ENCODE measurements around the gene ENPP1. TPM values are rescaled to one million over a fixed set of nuclear protein-coding genes. Genes with fewer than 3 reads are reported as not detected.

ENPP1 gene
- polyA plus RNA-seq, 1 of the 3 experiments (the other 2 are of a cell fraction), result not detected

GRCh38 chr6:131779304-131779703, 28.5 kb upstream of the ENPP1 start:
- no peak overlapping the region for H3K27ac ChIP-seq (ENCODE audit: low read depth in 2 of 2, low read length in 1 of 2)
- no peaks in the 10 kb centered on the region for H3K36me3 ChIP-seq (replicated peaks in 1 of 2; ENCODE audit: control insufficient read depth in 1 of 2, insufficient read depth in 2 of 2, low read length in 1 of 2)
- DNase-seq, result no peak
- H3K4me3 ChIP-seq (ENCODE audit: low read depth in 2 of 2, low read length in 1 of 2), result no peak overlapping the region
- no peaks in the 10 kb centered on the region for H3K79me2 ChIP-seq (ENCODE audit: insufficient read depth)
- TF ChIP-seq GATA2 (CRISPR knock-in tag; IDR thresholded peaks at IDR 0.05) (no peak), RAD21 (IDR thresholded peaks at IDR 0.05; ENCODE audit: low read length) (no peak), REST (IDR thresholded peaks at IDR 0.05; ENCODE audit: low read depth, low read length) (no peak), TEAD4 (IDR thresholded peaks at IDR 0.05; ENCODE audit: borderline replicate concordance, insufficient read depth) (no peak), JUND (IDR thresholded peaks at IDR 0.05) (no peak), FOSL2 (IDR thresholded peaks at IDR 0.05; ENCODE audit: borderline replicate concordance, low read depth) (no peak), POLR2AphosphoS5 (IDR thresholded peaks at IDR 0.05; ENCODE audit: low read depth, low read length) (no peak)
- WGBS (ENCODE audit: low lambda C conversion rate), result 4% methylated on average over 2 of the region's 2 CpGs
- H3K4me2 ChIP-seq, result no peak overlapping the region
- H3K27me3 ChIP-seq (ENCODE audit: insufficient read depth), result peaks cover 11% of the 10 kb centered on the region; the same call in 1 of the 2 replicates
- H4K20me1 ChIP-seq (ENCODE audit: insufficient read depth), result no peaks in the 10 kb centered on the region
- no peak overlapping the region for H3K9ac ChIP-seq
- no peaks in the 10 kb centered on the region for H3K9me3 ChIP-seq
- H3K9me2 ChIP-seq, result no peaks in the 10 kb centered on the region
- H3K4me1 ChIP-seq (ENCODE audit: control insufficient read depth in 1 of 2, insufficient read depth in 2 of 2, low read depth in 1 of 2, low read length in 1 of 2), result no peaks in the 10 kb centered on the region
- ChIA-PET CTCF (no interaction called here), POLR2A (no interaction called here)
- no peaks in the 10 kb centered on the region for H3F3A ChIP-seq (replicated peaks; ENCODE audit: insufficient read depth)
- H2AFZ ChIP-seq (ENCODE audit: low read depth), result no peak overlapping the region

GRCh38 chr6:131780600-131780999, 27.2 kb upstream of the ENPP1 start:
- ChIA-PET CTCF (no interaction called here), POLR2A (no interaction called here)
- DNase-seq, result no peak
- Histone ChIP-seq H3K27me3 (ENCODE audit: insufficient read depth) (peaks cover 17% of the 10 kb centered on the region; the same call in 1 of the 2 replicates), H3K79me2 (ENCODE audit: insufficient read depth) (no peaks in the 10 kb centered on the region), H2AFZ (ENCODE audit: low read depth) (no peak overlapping the region), H3K36me3 (replicated peaks in 1 of 2; ENCODE audit: control insufficient read depth in 1 of 2, insufficient read depth in 2 of 2, low read length in 1 of 2) (no peaks in the 10 kb centered on the region), H4K20me1 (ENCODE audit: insufficient read depth) (no peaks in the 10 kb centered on the region), H3K4me2 (no peak overlapping the region), H3K4me1 (ENCODE audit: control insufficient read depth in 1 of 2, insufficient read depth in 2 of 2, low read depth in 1 of 2, low read length in 1 of 2) (no peaks in the 10 kb centered on the region), H3K9me2 (no peaks in the 10 kb centered on the region), H3K9ac (no peak overlapping the region), H3K27ac (ENCODE audit: low read depth in 2 of 2, low read length in 1 of 2) (no peak overlapping the region), H3F3A (replicated peaks; ENCODE audit: insufficient read depth) (no peaks in the 10 kb centered on the region), H3K9me3 (no peaks in the 10 kb centered on the region), H3K4me3 (ENCODE audit: low read depth in 2 of 2, low read length in 1 of 2) (no peak overlapping the region)
- WGBS (ENCODE audit: low lambda C conversion rate), result 12% methylated on average over 11 of the region's 11 CpGs
- no peak for TF ChIP-seq TEAD4 (IDR thresholded peaks at IDR 0.05; ENCODE audit: borderline replicate concordance, insufficient read depth)
- no peak for TF ChIP-seq NRF1 (IDR thresholded peaks at IDR 0.05; ENCODE audit: low read depth, low read length)
- no peak for TF ChIP-seq PBX3 (IDR thresholded peaks at IDR 0.05)
- no peak for TF ChIP-seq RAD21 (IDR thresholded peaks at IDR 0.05; ENCODE audit: low read length)
- TF ChIP-seq, protein P1, sequence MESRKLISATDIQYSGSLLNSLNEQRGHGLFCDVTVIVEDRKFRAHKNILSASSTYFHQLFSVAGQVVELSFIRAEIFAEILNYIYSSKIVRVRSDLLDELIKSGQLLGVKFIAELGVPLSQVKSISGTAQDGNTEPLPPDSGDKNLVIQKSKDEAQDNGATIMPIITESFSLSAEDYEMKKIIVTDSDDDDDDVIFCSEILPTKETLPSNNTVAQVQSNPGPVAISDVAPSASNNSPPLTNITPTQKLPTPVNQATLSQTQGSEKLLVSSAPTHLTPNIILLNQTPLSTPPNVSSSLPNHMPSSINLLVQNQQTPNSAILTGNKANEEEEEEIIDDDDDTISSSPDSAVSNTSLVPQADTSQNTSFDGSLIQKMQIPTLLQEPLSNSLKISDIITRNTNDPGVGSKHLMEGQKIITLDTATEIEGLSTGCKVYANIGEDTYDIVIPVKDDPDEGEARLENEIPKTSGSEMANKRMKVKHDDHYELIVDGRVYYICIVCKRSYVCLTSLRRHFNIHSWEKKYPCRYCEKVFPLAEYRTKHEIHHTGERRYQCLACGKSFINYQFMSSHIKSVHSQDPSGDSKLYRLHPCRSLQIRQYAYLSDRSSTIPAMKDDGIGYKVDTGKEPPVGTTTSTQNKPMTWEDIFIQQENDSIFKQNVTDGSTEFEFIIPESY (IDR thresholded peaks at IDR 0.05; ENCODE audit: borderline replicate concordance, low read depth), result no peak
- no peak for TF ChIP-seq MXI1 (IDR thresholded peaks at IDR 0.05; ENCODE audit: low read depth, low read length)
- TF ChIP-seq GATA2 (CRISPR knock-in tag; IDR thresholded peaks at IDR 0.05), result no peak
- TF ChIP-seq, protein P2, sequence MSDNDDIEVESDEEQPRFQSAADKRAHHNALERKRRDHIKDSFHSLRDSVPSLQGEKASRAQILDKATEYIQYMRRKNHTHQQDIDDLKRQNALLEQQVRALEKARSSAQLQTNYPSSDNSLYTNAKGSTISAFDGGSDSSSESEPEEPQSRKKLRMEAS (IDR thresholded peaks at IDR 0.05; ENCODE audit: low read depth), result no peak
- no peak for TF ChIP-seq MEF2A (IDR thresholded peaks at IDR 0.05; ENCODE audit: borderline replicate concordance, low read depth)
- TF ChIP-seq YY1 (IDR thresholded peaks at IDR 0.05; ENCODE audit: low read depth), result no peak
- no peak for TF ChIP-seq POLR2AphosphoS5 (IDR thresholded peaks at IDR 0.05; ENCODE audit: low read depth, low read length)
- TF ChIP-seq FOXM1 (IDR thresholded peaks at IDR 0.05; ENCODE audit: low read depth), result no peak
- TF ChIP-seq USF2 (IDR thresholded peaks at IDR 0.05; ENCODE audit: borderline replicate concordance, low read depth, low read length), result no peak
- TF ChIP-seq GABPA (IDR thresholded peaks at IDR 0.05; ENCODE audit: low read depth), result no peak
- no peak for TF ChIP-seq EZH2phosphoT487 (IDR thresholded peaks at IDR 0.05; ENCODE audit: borderline replicate concordance, low read depth)

Data from SK-N-SH (cell line).